HG02588 (cell line): Measurements from ENCODE around the gene FGF14.
A peak's percentile ranks its signal among the peaks of the same experiment; 100 is the strongest.

Source experiments
- ATAC-seq: cut with Tn5 transposase; IDR thresholded peaks from one replicate; pipeline ENCODE4 v1.9.1; 2021; ENCODE audit warnings: mild to moderate bottlenecking, moderate library complexity; ENCODE audit not compliant: unreplicated experiment

The FGF14 gene

DNA sequence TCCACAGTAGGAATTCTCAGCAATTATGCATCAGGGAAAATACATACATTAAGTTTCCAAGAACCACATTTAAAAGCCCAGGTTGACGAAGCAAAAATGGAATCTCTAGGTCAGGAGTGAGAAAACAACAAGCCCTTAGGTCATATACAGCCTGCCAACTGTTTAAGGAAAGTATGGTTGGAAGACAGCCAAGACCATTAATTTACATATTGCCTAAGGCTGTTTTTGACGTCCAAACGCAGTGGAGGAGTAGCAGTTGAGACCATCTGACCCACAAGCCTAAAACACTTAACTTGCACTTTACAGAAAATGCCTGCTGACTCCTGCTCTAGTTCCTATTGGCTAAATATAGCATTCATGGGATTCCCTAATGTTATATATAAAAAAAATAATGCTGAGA, 650.4 kb downstream of the FGF14 start:
- ATAC-seq: peak; percentile 86

DNA sequence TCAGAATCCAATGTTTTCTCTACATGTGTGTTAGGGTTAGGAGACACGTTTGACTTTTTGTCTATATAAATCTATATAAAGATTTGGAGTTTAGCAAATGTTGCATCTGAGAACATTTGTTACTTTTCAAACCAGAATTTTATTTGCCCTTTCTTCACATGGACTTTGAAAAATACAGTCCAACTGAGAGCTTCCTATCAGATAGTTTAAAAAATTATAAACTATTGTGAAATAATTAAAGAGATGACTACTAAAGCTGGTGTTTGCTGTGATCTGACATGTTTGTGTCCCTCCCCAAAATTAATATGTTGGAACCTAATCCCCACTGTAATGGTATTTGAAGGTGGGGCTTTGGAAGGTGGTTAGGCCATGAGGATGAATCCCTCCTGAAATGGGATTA, 652.3 kb downstream of the FGF14 start:
- no peak for ATAC-seq

DNA sequence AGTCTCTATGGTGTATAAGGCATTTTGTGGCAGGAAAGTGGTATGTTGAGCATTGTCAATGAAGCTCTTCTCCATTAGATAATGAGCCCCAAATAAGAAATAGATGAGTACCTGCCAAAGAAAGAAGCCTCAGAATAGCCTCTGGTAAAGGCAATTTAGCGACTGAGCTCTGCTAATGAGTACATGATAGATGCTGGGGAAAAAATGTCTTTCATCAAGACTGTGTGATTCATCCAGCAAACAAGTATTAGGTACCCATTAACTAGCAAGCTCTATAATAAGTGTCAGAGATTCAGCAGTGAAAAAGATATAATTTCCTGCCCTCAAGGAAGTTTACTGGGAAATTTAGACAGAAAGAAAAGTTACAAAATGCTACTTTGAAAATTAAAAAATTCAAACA, 654.8 kb downstream of the FGF14 start:
- no peak for ATAC-seq

GRCh38 chr13:101746513-101746912, 655.3 kb downstream of the FGF14 start:
- ATAC-seq: no peak

DNA sequence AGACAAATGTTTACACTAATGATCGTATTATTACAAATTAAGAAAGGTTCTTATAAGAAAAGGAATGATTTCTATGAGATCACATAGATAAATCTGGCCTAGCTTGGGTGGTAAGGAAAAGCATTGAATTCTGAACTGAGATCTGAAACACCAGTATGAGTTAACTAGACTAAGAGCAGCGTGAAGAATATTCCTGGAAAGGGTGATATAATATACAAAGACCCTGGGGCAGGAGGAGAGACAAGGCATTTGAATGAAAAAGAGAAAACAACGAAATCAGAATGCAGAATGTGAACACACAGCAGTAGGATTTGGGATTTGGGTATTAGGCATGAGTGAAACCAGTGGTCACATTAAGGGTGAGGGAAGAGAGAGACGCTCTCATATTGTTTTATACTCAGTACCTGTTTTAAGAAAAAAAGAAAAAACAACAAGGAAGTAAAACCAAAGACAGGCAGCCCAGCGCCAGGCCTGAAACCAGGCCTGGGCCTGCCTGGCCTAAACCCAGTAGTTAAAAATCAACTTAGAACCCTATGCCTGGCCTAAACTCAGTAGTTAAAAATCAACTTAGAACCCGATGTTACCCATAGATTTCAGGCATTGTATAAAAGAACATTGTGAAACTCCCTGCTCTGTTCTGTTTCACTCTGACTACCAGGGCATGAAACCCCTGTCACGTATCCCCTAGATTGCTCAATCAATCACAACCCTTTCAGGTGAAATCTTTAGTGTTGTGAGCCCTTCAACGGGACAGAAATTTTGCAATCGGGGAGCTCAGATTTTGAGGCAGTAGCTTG, 662.3 kb downstream of the FGF14 start:
- ATAC-seq: peak; percentile 92

- no peak for ATAC-seq
Measured at GRCh38 chr13:101738336-101738735, 663.5 kb downstream of the FGF14 start.

DNA sequence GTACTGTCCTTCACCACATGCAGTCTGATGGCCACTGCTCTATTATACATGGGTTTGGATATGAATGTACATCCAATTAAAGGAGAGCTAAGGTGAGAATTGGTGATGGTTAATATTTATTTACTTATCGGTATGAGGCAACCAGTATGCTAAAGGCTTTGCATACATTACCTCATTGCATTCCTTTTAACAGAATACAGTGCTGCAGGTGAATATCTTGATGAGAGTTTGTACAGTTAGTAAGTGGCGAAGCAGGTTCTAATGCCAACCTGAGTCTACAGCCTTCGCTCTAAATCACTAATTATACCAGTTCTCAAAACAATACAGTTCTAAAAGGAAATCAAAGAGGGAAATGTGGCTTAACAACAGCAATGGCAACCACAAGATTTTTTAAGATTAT, 665.3 kb downstream of the FGF14 start:
- ATAC-seq: no peak

DNA sequence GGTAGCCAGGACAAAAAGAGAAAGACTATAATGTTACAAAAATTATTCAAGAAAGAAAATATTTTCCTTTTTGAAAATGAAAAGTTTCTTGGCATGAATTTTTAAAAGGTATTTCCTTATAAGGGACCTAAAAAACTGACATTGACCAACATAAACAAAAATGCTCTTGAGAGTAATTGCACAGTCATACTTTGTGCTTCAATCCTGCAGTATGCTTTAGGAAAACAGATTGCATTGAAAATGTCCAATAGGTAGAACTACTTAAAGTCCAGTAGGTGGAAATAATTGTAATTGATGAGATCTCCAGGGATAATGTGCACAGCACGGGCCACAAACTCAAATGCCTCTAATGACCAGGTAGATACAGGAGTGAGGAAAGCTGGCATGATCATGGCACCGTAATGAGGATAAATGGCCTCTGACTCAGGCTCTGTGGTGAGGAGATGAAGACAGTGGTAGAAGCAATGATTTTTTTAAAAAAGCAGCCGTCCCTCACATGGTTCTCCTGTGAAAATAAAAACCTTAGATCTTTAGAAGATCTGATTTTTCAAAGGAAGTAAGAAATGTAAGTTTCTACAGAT, 671.3 kb downstream of the FGF14 start:
- ATAC-seq: no peak

- ATAC-seq: no peak
Measured at GRCh38 chr13:101728615-101729014, 673.2 kb downstream of the FGF14 start.

DNA sequence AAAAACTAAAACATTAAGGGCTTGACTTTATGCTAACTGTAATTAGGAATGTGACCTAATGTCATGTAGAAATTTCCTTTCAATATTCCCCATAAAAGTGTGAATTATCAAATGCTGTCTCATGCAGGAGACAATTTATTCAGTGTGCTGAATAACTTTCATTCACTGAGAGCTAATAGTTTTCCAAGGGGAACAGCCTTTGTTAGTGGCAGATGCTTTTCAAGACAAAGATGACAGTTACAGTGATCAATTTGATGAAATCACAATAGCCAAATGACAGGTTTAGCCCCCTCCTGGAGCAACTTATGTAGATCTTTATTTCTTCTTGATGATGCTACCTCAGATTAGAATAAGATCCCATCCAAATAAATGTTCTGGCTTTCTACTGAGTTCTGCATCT, 673.8 kb downstream of the FGF14 start:
- ATAC-seq: no peak

DNA sequence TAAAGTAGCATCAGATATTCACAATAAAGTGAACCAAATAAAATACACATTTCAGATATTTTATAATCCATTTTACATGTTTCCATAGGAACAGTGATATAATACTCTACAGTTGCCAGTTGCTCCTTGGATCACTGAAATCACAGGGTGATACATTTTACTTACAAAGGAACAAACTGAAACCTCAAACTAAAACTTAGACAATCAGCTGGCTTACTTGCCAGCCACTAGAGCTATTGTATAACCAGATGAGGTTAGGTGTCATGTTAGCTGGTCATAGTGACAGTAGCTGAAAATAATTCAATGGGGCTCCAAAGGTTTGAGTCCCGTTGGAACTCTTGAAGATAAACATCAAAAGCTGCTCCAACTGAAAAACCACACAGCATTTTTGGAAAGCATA, 674.7 kb downstream of the FGF14 start:
- ATAC-seq: no peak

GRCh38 chr13:101726681-101727080, 675.2 kb downstream of the FGF14 start:
- ATAC-seq: no peak

GRCh38 chr13:101718496-101718895, 683.4 kb downstream of the FGF14 start:
- no peak for ATAC-seq

DNA sequence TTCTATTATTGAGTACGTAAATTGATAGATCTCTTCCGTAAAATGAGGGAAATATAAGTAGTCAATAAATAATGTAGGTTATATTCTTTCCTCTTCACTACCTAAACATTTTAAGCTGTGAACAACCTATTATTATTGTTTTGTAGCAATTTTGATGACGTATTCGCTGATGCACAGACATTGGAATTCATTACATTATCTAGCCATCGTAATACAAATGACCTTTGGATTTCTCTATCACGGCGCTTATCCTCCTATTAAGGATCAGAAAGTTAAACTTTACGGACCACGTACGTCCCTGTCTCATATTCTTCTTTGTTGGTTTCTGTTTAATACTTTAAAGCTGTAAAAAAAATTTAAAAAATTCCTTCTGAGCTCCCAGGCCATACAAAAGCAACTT, 684.5 kb downstream of the FGF14 start:
- ATAC-seq: no peak

GRCh38 chr13:101714195-101714594, 687.7 kb downstream of the FGF14 start:
- ATAC-seq: no peak

GRCh38 chr13:101712026-101712348, 689.9 kb downstream of the FGF14 start:
- ATAC-seq: no peak

DNA sequence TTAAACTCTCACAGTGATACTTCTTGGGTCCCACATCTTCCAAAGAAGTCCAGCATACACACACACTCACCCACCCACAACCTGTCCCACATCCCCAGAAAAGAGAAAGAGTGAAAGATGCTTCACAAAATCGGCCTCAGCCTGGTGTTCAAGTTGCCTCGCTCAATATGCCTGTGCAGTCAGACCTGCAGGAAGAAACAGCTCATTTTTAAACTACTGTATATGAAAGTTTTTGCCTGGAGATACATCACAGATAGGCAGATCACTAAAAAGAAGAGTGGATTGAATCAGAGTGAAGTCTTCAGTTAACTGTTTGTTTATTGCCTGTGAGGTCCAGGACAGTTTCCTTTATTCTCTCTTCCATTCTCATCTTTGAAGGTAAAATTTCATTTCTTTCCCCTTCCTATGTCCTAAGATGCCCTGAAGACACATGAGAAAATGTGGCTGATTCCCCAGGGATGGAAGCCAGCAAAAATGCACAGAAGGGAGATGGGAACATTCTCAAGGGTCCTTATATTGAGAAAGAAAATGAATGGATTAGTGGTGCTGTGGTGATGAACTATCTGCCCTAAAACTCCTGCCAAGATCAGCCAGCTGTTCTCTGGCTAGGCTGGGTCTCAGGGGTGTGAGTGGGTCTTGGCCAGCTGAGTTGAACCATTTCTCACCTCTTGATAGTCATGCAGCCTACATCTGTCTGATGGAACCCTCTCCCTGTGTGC, 690.4 kb downstream of the FGF14 start:
- no peak for ATAC-seq

DNA sequence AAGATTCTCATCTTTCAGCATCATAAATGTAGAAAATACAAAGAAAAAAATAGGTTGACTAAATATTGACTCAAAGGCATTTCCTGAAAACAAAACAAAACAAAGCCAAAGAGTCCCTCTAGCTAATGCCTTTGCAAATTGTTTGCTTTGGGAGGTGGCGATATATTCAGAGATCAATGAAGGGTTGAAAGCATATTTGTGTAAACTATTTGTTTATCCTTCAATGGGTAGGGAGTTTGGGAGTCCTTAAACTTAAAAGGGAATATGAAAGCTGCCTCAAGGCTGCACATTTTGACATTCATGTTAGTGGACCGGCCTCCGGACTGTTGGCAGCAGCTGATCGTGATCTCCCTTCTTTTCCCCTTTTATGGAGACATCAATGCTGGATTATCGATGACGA, 691.9 kb downstream of the FGF14 start:
- no peak for ATAC-seq

GRCh38 chr13:101708115-101708514, 693.7 kb downstream of the FGF14 start:
- ATAC-seq: no peak

DNA sequence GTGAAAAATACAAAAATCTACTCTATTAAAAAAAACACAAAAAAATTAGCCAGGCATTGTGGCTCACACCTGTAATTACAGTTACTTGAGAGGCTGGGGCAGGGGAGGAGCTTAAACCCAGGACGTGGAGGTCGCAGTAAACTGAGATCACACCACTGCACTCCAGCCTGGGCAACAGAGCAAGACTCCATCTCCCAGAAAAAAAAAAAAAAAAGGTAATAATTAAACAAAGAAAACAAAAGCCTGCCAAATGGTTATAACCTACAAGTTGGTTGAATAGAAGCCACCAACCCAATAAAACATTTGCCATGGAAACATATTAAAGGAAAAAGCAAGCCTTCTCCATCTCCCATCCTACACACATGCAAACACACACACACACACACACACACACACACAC, 694.2 kb downstream of the FGF14 start:
- no peak for ATAC-seq

GRCh38 chr13:101706651-101707050, 695.2 kb downstream of the FGF14 start:
- no peak for ATAC-seq

DNA sequence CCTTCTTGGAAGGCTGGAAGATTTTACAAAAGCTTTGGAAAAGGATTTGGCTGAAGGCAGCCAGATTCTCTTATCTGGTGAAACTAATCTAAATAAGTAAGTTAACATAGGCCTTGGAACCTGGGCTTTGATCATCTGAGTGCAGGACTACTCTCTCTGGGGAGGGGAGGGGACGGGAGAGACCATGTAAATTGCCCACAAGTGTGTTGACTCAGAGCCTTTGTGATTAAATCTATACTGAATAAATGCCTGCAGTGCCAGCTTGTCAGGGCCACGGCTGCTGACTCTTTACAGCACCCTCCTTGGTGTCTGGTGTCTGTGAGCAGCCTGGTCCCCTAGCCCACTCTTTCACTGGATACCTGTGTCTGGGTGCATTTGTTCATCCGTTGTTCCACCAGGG, 698.0 kb downstream of the FGF14 start:
- no peak for ATAC-seq
